SK-N-SH (cell line): ENCODE measurements around the gene TBL3. TPM values are rescaled to one million over a fixed set of nuclear protein-coding genes. Genes with fewer than 3 reads are reported as not detected.

Source experiments
- CTCF ChIA-PET: fragments of 300-600, 350-600 bp; formaldehyde crosslinking; extraction: SDS; loops from one replicate; lab custom pipeline; 2021; lab: Yijun Ruan, JAX
- POLR2A ChIA-PET: fragments of 350-600 bp; sonication (Branson Sonifier 250); formaldehyde crosslinking; extraction: SDS; loops from one replicate; lab custom pipeline; 2020; ENCODE audit warnings: antibody characterized with exemption, inconsistent platforms; lab: Yijun Ruan, JAX
- DNase-seq: peaks from one replicate; pipeline ENCODE4 v3.0.0; 2012
- H2AFZ ChIP-seq: fragments of 200-600 bp; sonication (generic); 2 replicates; pipeline ENCODE4 v1.8.1; 2016; ENCODE audit warnings: antibody characterized with exemption, mild to moderate bottlenecking, low read depth
- H3F3A ChIP-seq: fragments of 200-600 bp; sonication (generic); replicated peaks from 2 replicates; pipeline ENCODE3; 2016; ENCODE audit warnings: antibody characterized with exemption, mild to moderate bottlenecking; ENCODE audit not compliant: insufficient read depth
- H3K27ac ChIP-seq, 2 experiments: fragments of 200-500 bp in 1 of 2; fragments of 200-600 bp in 1 of 2; sonication (Bioruptor generic) in 1 of 2; sonication (generic), shearing (Covaris generic) in 1 of 2; 2 replicates each; pipeline versions ENCODE4 v1.5.1 to v1.6.1; 2014 to 2016; ENCODE audit warnings: low read depth in 2 of 2, inconsistent platforms in 1 of 2, low read length in 1 of 2, mild to moderate bottlenecking in 1 of 2, mixed read lengths in 1 of 2
- H3K27me3 ChIP-seq: fragments of 200-600 bp; sonication (generic), shearing (Covaris generic); 2 replicates; pipeline ENCODE4 v1.6.1; 2016; ENCODE audit warnings: mixed run types; ENCODE audit not compliant: insufficient read depth
- H3K36me3 ChIP-seq, 2 experiments: fragments of 200-500 bp in 1 of 2; fragments of 200-600 bp in 1 of 2; sonication (Bioruptor generic) in 1 of 2; sonication (generic) in 1 of 2; replicated peaks in 1 of 2; 2 replicates each; pipeline versions ENCODE3 to v1.5.1; 2014 to 2016; ENCODE audit warnings: low read length in 1 of 2, mild to moderate bottlenecking in 1 of 2; ENCODE audit not compliant: insufficient read depth in 2 of 2, control insufficient read depth in 1 of 2
- H3K4me1 ChIP-seq, 2 experiments: fragments of 200-500 bp in 1 of 2; fragments of 200-600 bp in 1 of 2; sonication (Bioruptor generic) in 1 of 2; sonication (generic), shearing (Covaris generic) in 1 of 2; 2 replicates each; pipeline versions ENCODE4 v1.5.1 to v1.6.1; 2014 to 2016; ENCODE audit warnings: low read depth in 1 of 2, low read length in 1 of 2, mixed run types in 1 of 2; ENCODE audit not compliant: insufficient read depth in 2 of 2, control insufficient read depth in 1 of 2
- H3K4me2 ChIP-seq: fragments of 200-600 bp; sonication (generic), shearing (Covaris generic); 2 replicates; pipeline ENCODE4 v1.6.1; 2017; ENCODE audit warnings: mixed run types
- H3K4me3 ChIP-seq, 2 experiments: fragments of 200-500 bp in 1 of 2; fragments of 200-600 bp in 1 of 2; sonication (Bioruptor generic) in 1 of 2; sonication (generic), shearing (Covaris generic) in 1 of 2; 2 replicates each; pipeline versions ENCODE4 v1.5.1 to v1.8.1; 2014 to 2016; ENCODE audit warnings: low read depth in 2 of 2, inconsistent platforms in 1 of 2, low read length in 1 of 2, mild to moderate bottlenecking in 1 of 2, mixed read lengths in 1 of 2, moderate library complexity in 1 of 2
- H3K79me2 ChIP-seq: fragments of 200-600 bp; sonication (generic); 2 replicates; pipeline ENCODE4 v1.8.1; 2017; ENCODE audit warnings: mild to moderate bottlenecking; ENCODE audit not compliant: insufficient read depth
- H3K9ac ChIP-seq: fragments of 200-600 bp; sonication (generic); 2 replicates; pipeline ENCODE4 v1.6.1; 2017; ENCODE audit warnings: mixed run types
- H3K9me2 ChIP-seq: fragments of 200-600 bp; sonication (generic); 2 replicates; pipeline ENCODE4 v1.6.1; 2017; ENCODE audit warnings: mixed run types
- H3K9me3 ChIP-seq: fragments of 200-600 bp; sonication (generic); 2 replicates; pipeline ENCODE4 v1.6.1; 2017; ENCODE audit warnings: mixed run types, mild to moderate bottlenecking, moderate library complexity
- H4K20me1 ChIP-seq: fragments of 200-600 bp; sonication (generic); 2 replicates; pipeline ENCODE4 v1.6.1; 2017; ENCODE audit warnings: mild to moderate bottlenecking, mixed run types; ENCODE audit not compliant: insufficient read depth
- EP300 ChIP-seq, 2 experiments: IDR thresholded peaks; 2 replicates each; pipeline versions ENCODE4 v1.4.0 to v1.6.1; 2012; ENCODE audit warnings: borderline replicate concordance in 1 of 2, low read depth in 1 of 2, low read length in 1 of 2
- GATA2 ChIP-seq: sonication (generic); formaldehyde crosslinking; IDR thresholded peaks from 2 replicates; pipeline ENCODE4 v1.5.0; 2020; ENCODE audit warnings: mild to moderate bottlenecking, missing genetic modification reagents
- MEF2A ChIP-seq: IDR thresholded peaks from 2 replicates; pipeline ENCODE4 v1.4.0; 2012; ENCODE audit warnings: low read depth, borderline replicate concordance
- NRF1 ChIP-seq: IDR thresholded peaks from 2 replicates; pipeline ENCODE4 v1.6.1; 2012; ENCODE audit warnings: low read depth, mild to moderate bottlenecking, low read length
- POLR2AphosphoS5 ChIP-seq: IDR thresholded peaks from 2 replicates; pipeline ENCODE4 v1.6.1; 2012; ENCODE audit warnings: low read depth, low read length
- RAD21 ChIP-seq: IDR thresholded peaks from 2 replicates; pipeline ENCODE4 v1.6.1; 2012; ENCODE audit warnings: mild to moderate bottlenecking, low read length
- RCOR1 ChIP-seq: fragments of 150-350 bp; IDR thresholded peaks from 2 replicates; pipeline ENCODE4 v1.6.1; 2017; ENCODE audit warnings: antibody characterized with exemption, low read length
- REST ChIP-seq: IDR thresholded peaks from 2 replicates; pipeline ENCODE4 v1.6.1; 2012; ENCODE audit warnings: mild to moderate bottlenecking, low read depth, low read length, moderate library complexity
- SMC3 ChIP-seq: IDR thresholded peaks from 2 replicates; pipeline ENCODE4 v1.6.1; 2012; ENCODE audit warnings: low read depth, low read length, improper control_type of control experiment
- TAF1 ChIP-seq: IDR thresholded peaks from 2 replicates; pipeline ENCODE4 v1.6.1; 2012; ENCODE audit warnings: low read depth, mild to moderate bottlenecking, low read length, moderate library complexity, borderline replicate concordance
- YY1 ChIP-seq: IDR thresholded peaks from 2 replicates; pipeline ENCODE4 v1.4.0; 2012; ENCODE audit warnings: low read depth, mild to moderate bottlenecking
- WGBS: methylation state at CpG from one replicate; pipeline ENCODE4 v1.1.6; 2017; ENCODE audit warnings: low lambda C conversion rate; 5-methylcytosine and 5-hydroxymethylcytosine counted together
- polyA plus RNA-seq, 3 experiments: library from polyadenylated mRNA; depleted of rRNA; stranded (reverse); fragments of >200 nt; gene quantifications; 2 replicates each; pipeline ENCODE4 v1.2.3, GENCODE V29; 2012
- TF ChIP-seq, protein P1 (sequence below): IDR thresholded peaks from 2 replicates; pipeline ENCODE4 v1.4.0; 2012; ENCODE audit warnings: low read depth
- TF ChIP-seq, protein P2 (sequence below): IDR thresholded peaks from 2 replicates; pipeline ENCODE4; 2012
- TF ChIP-seq, protein P3 (sequence below): fragments of 150-350 bp; IDR thresholded peaks from 2 replicates; pipeline ENCODE4 v1.6.1; 2016; ENCODE audit warnings: mild to moderate bottlenecking, low read depth, low read length

The TBL3 gene
- polyA plus RNA-seq, 1 of the 3 experiments (the other 2 are of a cell fraction): 37.1 TPM

- peaks cover 0 to 13% of the 10 kb centered on the region in 2 experiments; a peak in 1 of 4 replicates for H3K4me1 ChIP-seq
- TF ChIP-seq POLR2AphosphoS5 (no peak), REST (no peak), MEF2A (no peak), RAD21 (no peak), NRF1 (no peak), TAF1 (no peak), RCOR1 (no peak), EP300 (IDR thresholded peaks at IDR 0.05; ENCODE audit: borderline replicate concordance in 1 of 2, low read depth in 1 of 2, low read length in 1 of 2) (no peak), YY1 (no peak), SMC3 (no peak), GATA2 (CRISPR knock-in tag) (no peak)
- TF ChIP-seq, protein P1, sequence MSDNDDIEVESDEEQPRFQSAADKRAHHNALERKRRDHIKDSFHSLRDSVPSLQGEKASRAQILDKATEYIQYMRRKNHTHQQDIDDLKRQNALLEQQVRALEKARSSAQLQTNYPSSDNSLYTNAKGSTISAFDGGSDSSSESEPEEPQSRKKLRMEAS: no peak
- TF ChIP-seq, protein P2, sequence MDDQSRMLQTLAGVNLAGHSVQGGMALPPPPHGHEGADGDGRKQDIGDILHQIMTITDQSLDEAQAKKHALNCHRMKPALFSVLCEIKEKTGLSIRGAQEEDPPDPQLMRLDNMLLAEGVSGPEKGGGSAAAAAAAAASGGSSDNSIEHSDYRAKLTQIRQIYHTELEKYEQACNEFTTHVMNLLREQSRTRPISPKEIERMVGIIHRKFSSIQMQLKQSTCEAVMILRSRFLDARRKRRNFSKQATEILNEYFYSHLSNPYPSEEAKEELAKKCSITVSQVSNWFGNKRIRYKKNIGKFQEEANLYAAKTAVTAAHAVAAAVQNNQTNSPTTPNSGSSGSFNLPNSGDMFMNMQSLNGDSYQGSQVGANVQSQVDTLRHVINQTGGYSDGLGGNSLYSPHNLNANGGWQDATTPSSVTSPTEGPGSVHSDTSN: no peak
- TF ChIP-seq, protein P3, sequence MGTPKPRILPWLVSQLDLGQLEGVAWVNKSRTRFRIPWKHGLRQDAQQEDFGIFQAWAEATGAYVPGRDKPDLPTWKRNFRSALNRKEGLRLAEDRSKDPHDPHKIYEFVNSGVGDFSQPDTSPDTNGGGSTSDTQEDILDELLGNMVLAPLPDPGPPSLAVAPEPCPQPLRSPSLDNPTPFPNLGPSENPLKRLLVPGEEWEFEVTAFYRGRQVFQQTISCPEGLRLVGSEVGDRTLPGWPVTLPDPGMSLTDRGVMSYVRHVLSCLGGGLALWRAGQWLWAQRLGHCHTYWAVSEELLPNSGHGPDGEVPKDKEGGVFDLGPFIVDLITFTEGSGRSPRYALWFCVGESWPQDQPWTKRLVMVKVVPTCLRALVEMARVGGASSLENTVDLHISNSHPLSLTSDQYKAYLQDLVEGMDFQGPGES: no peak
- H3K4me2 ChIP-seq: no peak overlapping the region
- no peak overlapping the region for H2AFZ ChIP-seq
- H3K9me2 ChIP-seq: no peaks in the 10 kb centered on the region
- no peak overlapping the region for H3K9ac ChIP-seq
- 39% methylated on average over 8 of the region's 8 CpGs for WGBS
- no peak overlapping the region for H3K4me3 ChIP-seq
- DNase-seq: no peak
- POLR2A ChIA-PET: no interaction called here
- H3F3A ChIP-seq: no peaks in the 10 kb centered on the region
- no peak overlapping the region for H3K27ac ChIP-seq
- no peaks in the 10 kb centered on the region for H3K9me3 ChIP-seq
- H3K36me3 ChIP-seq: no peaks in the 10 kb centered on the region
- CTCF ChIA-PET: interaction anchor here (1.7 to 2.2 kb wide), 4 partner anchors 14 to 56 kb away, joined by 4 to 10 read pairs (median 8); no protein-coding TSS in a partner anchor
- H3K79me2 ChIP-seq: no peaks in the 10 kb centered on the region
- no peaks in the 10 kb centered on the region for H4K20me1 ChIP-seq
- H3K27me3 ChIP-seq: peaks cover 30% of the 10 kb centered on the region
Observed at GRCh38 chr16:1922357-1922756, 49.5 kb upstream of the TBL3 start.
